Measurements from ENCODE around the gene AP2A2. TPM values are rescaled to one million over a fixed set of nuclear protein-coding genes. Genes with fewer than 3 reads are reported as not detected.
"Not testable (repeated sequence)": the region's sequence is repeated elsewhere in the genome, so short reads cannot be mapped to it uniquely, and the experiment has no call there.

AP2A2 gene
- polyA plus RNA-seq, 10 donors: 40.5 to 62.5 (median 49.2) TPM

- DNase-seq: no peak
Observed at GRCh38 chr11:971092-971690, 45.5 kb downstream of the AP2A2 start.

GRCh38 chr11:971731-972365 is 46.2 kb downstream of the AP2A2 start:
- DNase-seq: no peak

GRCh38 chr11:972523-973211 is 47.0 kb downstream of the AP2A2 start:
- DNase-seq: no peak

- DNase-seq: no peak
Observed at GRCh38 chr11:973237-973636, 47.6 kb downstream of the AP2A2 start.

- not testable (repeated sequence) for DNase-seq
Observed at GRCh38 chr11:975376-975775, 49.7 kb downstream of the AP2A2 start.

GRCh38 chr11:975827-976226 is 50.2 kb downstream of the AP2A2 start:
- peak; percentile 14 to 52 (median 47) for DNase-seq

GRCh38 chr11:976431-977160 is 50.9 kb downstream of the AP2A2 start:
- peak in 1 of 3 donors; percentile 8 for DNase-seq

GRCh38 chr11:977830-978720 is 52.4 kb downstream of the AP2A2 start:
- DNase-seq: no peak

- DNase-seq: no peak
Observed at GRCh38 chr11:978781-979180, 53.1 kb downstream of the AP2A2 start.

- DNase-seq: peak in 1 of 3 donors; percentile 47
Observed at GRCh38 chr11:980438-981357, 55.0 kb downstream of the AP2A2 start.

GRCh38 chr11:981764-982163 is 56.1 kb downstream of the AP2A2 start:
- DNase-seq: no peak

- DNase-seq: no peak
Observed at GRCh38 chr11:984546-984945, 58.9 kb downstream of the AP2A2 start.

GRCh38 chr11:985406-985805 is 59.7 kb downstream of the AP2A2 start:
- DNase-seq: no peak

GRCh38 chr11:985848-986247 is 60.2 kb downstream of the AP2A2 start:
- no peak for DNase-seq

- DNase-seq: no peak
Observed at GRCh38 chr11:986270-986951, 60.7 kb downstream of the AP2A2 start.

GRCh38 chr11:986952-987305 is 61.3 kb downstream of the AP2A2 start:
- no peak for DNase-seq

- DNase-seq: no peak
Observed at GRCh38 chr11:987671-988070, 62.0 kb downstream of the AP2A2 start.

- no peak for DNase-seq
Observed at GRCh38 chr11:990101-990500, 64.4 kb downstream of the AP2A2 start.

GRCh38 chr11:991034-991433 is 65.4 kb downstream of the AP2A2 start:
- no peak for DNase-seq

Data from muscle of back (tissue), 11 donors.